Panc1 (cell line): Measurements from ENCODE around the gene DPYD.

Source experiments
- POLR2AphosphoS5 ChIP-seq: IDR thresholded peaks from 2 replicates; pipeline ENCODE4 v1.6.1; 2012; ENCODE audit warnings: mild to moderate bottlenecking, low read depth, low read length, moderate library complexity
- TCF7L2 ChIP-seq: IDR thresholded peaks from 2 replicates; pipeline ENCODE4 v1.6.1; 2011; ENCODE audit warnings: mild to moderate bottlenecking, low read depth, low read length, inconsistent platforms
- TF ChIP-seq, protein P1 (sequence below): fragments of 450-650 bp; IDR thresholded peaks from 2 replicates; pipeline ENCODE4 v1.5.1; 2017; ENCODE audit warnings: mild to moderate bottlenecking

DNA sequence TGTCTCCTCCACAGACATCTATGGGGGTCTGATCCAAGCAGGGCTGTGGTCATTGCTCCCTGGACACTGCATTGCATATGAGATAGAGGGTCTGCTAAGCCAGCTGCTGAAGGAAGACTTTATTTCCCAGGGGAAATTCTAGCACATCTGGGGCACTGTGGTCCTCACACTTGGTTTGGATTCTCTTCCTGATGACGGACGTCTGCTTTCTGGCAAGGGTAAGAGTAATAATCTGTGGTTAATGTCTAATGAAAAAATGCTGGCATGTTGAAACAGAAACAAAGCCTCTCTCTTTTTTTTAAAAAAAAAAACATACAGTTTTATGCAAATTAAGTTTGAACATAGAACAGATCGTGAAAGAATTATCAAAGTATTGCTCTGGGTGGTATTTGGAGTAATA lies 553.9 kb downstream of the DPYD start:
- TF ChIP-seq, protein P1, sequence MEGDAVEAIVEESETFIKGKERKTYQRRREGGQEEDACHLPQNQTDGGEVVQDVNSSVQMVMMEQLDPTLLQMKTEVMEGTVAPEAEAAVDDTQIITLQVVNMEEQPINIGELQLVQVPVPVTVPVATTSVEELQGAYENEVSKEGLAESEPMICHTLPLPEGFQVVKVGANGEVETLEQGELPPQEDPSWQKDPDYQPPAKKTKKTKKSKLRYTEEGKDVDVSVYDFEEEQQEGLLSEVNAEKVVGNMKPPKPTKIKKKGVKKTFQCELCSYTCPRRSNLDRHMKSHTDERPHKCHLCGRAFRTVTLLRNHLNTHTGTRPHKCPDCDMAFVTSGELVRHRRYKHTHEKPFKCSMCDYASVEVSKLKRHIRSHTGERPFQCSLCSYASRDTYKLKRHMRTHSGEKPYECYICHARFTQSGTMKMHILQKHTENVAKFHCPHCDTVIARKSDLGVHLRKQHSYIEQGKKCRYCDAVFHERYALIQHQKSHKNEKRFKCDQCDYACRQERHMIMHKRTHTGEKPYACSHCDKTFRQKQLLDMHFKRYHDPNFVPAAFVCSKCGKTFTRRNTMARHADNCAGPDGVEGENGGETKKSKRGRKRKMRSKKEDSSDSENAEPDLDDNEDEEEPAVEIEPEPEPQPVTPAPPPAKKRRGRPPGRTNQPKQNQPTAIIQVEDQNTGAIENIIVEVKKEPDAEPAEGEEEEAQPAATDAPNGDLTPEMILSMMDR = no peak
- TF ChIP-seq POLR2AphosphoS5 (no peak), TCF7L2 (no peak)
